Suprapubic skin (tissue), 4 donors: ENCODE results near the gene IL1B.

Experiments
- EP300 ChIP-seq: sonication (generic); formaldehyde crosslinking; IDR thresholded peaks from one replicate; pipeline ENCODE4 v1.6.1; 2017; ENCODE audit warnings: antibody characterized with exemption
- POLR2A ChIP-seq, 2 donors: fragments of 450-650 bp; IDR thresholded peaks; one replicate each; pipeline ENCODE4 v1.6.1; 2017; ENCODE audit warnings: antibody characterized with exemption in 2 of 2, mild to moderate bottlenecking in 2 of 2, moderate library complexity in 2 of 2
- POLR2AphosphoS5 ChIP-seq, 3 donors: sonication (generic); formaldehyde crosslinking; IDR thresholded peaks; one replicate each; pipeline ENCODE4 v1.6.1; 2017; ENCODE audit warnings: antibody characterized with exemption in 3 of 3
- TF ChIP-seq, protein P1 (sequence below), 2 donors: fragments of 200-600 bp in 1 of 2; fragments of 450-650 bp in 1 of 2; sonication (generic) in 1 of 2; IDR thresholded peaks; one replicate each; pipeline ENCODE4 v1.5.1; 2016 to 2019; ENCODE audit warnings: antibody characterized with exemption in 2 of 2, mild to moderate bottlenecking in 1 of 2, moderate library complexity in 1 of 2

DNA sequence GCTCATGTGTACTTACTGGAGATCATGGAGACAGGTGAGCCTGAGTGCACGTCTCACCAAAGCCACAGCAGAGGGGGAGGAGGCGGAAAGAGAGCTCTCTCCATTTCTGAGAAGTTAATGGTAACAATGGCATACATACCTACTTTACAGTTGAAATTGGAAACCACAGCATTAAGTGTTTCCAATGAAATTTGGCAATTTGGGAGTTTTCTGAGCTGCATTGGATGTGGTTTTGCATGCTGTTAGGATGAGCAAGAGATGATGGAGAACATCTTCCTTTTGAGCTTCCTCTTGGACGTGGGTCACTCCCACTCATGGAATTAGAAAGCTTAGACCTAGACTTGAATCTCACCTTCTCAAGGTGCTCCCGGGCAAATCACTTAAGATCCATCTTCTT lies 48.9 kb upstream of the IL1B start:
- TF ChIP-seq POLR2A (IDR thresholded peaks at IDR 0.05): no peak
- TF ChIP-seq, protein P1, sequence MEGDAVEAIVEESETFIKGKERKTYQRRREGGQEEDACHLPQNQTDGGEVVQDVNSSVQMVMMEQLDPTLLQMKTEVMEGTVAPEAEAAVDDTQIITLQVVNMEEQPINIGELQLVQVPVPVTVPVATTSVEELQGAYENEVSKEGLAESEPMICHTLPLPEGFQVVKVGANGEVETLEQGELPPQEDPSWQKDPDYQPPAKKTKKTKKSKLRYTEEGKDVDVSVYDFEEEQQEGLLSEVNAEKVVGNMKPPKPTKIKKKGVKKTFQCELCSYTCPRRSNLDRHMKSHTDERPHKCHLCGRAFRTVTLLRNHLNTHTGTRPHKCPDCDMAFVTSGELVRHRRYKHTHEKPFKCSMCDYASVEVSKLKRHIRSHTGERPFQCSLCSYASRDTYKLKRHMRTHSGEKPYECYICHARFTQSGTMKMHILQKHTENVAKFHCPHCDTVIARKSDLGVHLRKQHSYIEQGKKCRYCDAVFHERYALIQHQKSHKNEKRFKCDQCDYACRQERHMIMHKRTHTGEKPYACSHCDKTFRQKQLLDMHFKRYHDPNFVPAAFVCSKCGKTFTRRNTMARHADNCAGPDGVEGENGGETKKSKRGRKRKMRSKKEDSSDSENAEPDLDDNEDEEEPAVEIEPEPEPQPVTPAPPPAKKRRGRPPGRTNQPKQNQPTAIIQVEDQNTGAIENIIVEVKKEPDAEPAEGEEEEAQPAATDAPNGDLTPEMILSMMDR (IDR thresholded peaks at IDR 0.05): no peak
- TF ChIP-seq EP300: no peak
- no peak for TF ChIP-seq POLR2AphosphoS5 (IDR thresholded peaks at IDR 0.05)
